Kidney (tissue), 14 donors: ENCODE measurements around the gene DOCK7. TPM values are rescaled to one million over a fixed set of nuclear protein-coding genes. Genes with fewer than 3 reads are reported as not detected.
"Not testable (repeated sequence)": the region's sequence is repeated elsewhere in the genome, so short reads cannot be mapped to it uniquely, and the experiment has no call there.

Experiments used
- DNase-seq, 5 donors: peaks; one replicate each; pipeline ENCODE4 v3.0.0-alpha.2; 2013 to 2020
- FAIRE-seq: peaks from 2 replicates; lab custom pipeline; 2012; peaks lifted over from hg19 to GRCh38; lab: Jason Lieb, UNC
- H3K27ac ChIP-seq, 2 donors: one replicate each; pipeline ENCODE4 v1.7.0; 2013; ENCODE audit warnings: low read depth in 2 of 2, low read length in 2 of 2, inconsistent platforms in 1 of 2
- H3K27me3 ChIP-seq: one replicate; pipeline ENCODE4 v1.7.1; 2013; ENCODE audit warnings: low read length, inconsistent platforms; ENCODE audit not compliant: control insufficient read depth, insufficient read depth
- H3K36me3 ChIP-seq, 3 donors: one replicate each; pipeline versions ENCODE4 v1.7.0 to v1.7.1; 2013; ENCODE audit warnings: low read length in 3 of 3, control low read depth in 1 of 3, inconsistent platforms in 1 of 3; ENCODE audit not compliant: insufficient read depth in 3 of 3, control insufficient read depth in 2 of 3
- H3K4me1 ChIP-seq, 3 donors: one replicate each; pipeline versions ENCODE4 v1.7.0 to v1.7.1; 2013; ENCODE audit warnings: low read length in 3 of 3, inconsistent platforms in 1 of 3, low read depth in 1 of 3; ENCODE audit not compliant: control insufficient read depth in 2 of 3, insufficient read depth in 2 of 3
- H3K4me3 ChIP-seq, 3 donors: one replicate each; pipeline versions ENCODE4 v1.7.0 to v1.8.1; 2013; ENCODE audit warnings: low read length in 3 of 3, control low read depth in 1 of 3, inconsistent platforms in 1 of 3
- H3K9ac ChIP-seq, 3 donors: one replicate each; pipeline versions ENCODE4 v1.7.0 to v1.7.1; 2013; ENCODE audit warnings: low read length in 3 of 3, control low read depth in 1 of 3, inconsistent platforms in 1 of 3
- H3K9me3 ChIP-seq, 3 donors: one replicate each; pipeline versions ENCODE4 v1.7.0 to v1.7.1; 2013; ENCODE audit warnings: low read length in 3 of 3, control low read depth in 1 of 3, inconsistent platforms in 1 of 3; ENCODE audit not compliant: control insufficient read depth in 2 of 3, insufficient read depth in 1 of 3
- intact Hi-C: fragments of 100-400 bp; cut with DNase I; formaldehyde crosslinking; loops from one replicate; pipeline ENCODE4 v1.11.1; 2022
- polyA plus RNA-seq: library from polyadenylated mRNA; stranded (reverse); fragments of 350-450 nt; fragmentation: Illumina TruSeq; extraction: RNeasy Lipid Tissue Mini Kit (QIAGEN cat#74804); gene quantifications from one replicate; pipeline ENCODE4 v1.2.3, GENCODE V29; 2014; ENCODE audit warnings: low read depth, low replicate concordance; ENCODE audit not compliant: insufficient read depth
- total RNA-seq: library from RNA; stranded (reverse); fragmentation: NEBNext Ultra II Directional; extraction: Animal tissue kit (Norgen Biotek cat#: 25700); gene quantifications from one replicate; pipeline ENCODE4 v1.2.1, GENCODE V29; 2021
- TF ChIP-seq, protein P1 (sequence below): IDR thresholded peaks from 3 replicates; pipeline ENCODE4 v1.5.1; 2012; ENCODE audit warnings: mild to moderate bottlenecking, moderate library complexity, borderline replicate concordance; ENCODE audit not compliant: insufficient read depth; ENCODE audit errors: extremely low read depth
- donor health status: control.
- donor health status: control.
- donor health status: control.
- donor health status: control.
- donor health status: control.
- donor health status: DM: yes; HTN: yes; CAD: no.
- donor health status: Normal renal cell carcinoma (clear cell type).

DOCK7 gene
- total and polyA plus RNA-seq, 2 donors from 2014 or later, result 11.0 to 34.0 TPM

DNA sequence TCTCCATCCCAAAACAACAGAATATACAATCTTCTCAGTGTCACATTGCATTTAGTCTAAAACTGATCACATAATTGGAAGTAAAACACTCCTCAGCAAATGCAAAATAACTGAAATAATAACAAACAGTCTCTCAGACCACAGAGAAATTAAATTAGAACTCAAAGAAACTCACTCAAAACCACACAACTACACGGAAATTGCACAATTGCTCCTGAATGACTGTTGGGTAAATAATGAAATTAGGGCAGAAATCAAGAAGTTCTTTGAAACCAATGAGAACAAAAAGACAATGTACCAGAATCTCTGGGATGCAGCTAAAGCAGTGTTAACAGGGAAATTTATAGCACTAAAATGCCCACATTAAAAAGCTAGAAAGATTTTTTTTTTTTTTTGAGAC lies 120.3 kb downstream of the DOCK7 start:
- H3K27me3 ChIP-seq, H3K9me3 ChIP-seq, H3K27ac ChIP-seq, H3K4me3 ChIP-seq, FAIRE-seq, intact Hi-C loops, DNase-seq, H3K9ac ChIP-seq, H3K36me3 ChIP-seq, H3K4me1 ChIP-seq: not testable (repeated sequence)

DNA sequence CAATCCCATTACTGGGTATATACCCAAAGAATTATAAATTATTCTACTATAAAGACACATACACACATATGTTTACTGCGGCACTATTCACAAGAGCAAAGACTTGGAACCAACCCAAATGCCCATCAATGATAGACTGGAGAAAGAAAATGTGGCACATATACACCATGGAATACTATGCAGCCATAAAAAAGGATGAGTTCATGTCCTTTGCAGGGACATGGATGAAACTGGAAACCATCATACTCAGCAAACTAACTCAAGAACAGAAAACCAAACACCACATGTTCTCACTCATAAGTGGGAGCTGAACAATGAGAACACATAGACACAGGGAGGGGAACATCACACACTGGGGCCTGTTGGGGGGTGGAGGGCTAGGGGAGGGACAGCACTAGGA lies 121.0 kb downstream of the DOCK7 start:
- H3K36me3 ChIP-seq, DNase-seq, H3K27ac ChIP-seq, FAIRE-seq, H3K9me3 ChIP-seq, intact Hi-C loops, H3K9ac ChIP-seq, H3K4me1 ChIP-seq, H3K27me3 ChIP-seq, H3K4me3 ChIP-seq: not testable (repeated sequence)

DNA sequence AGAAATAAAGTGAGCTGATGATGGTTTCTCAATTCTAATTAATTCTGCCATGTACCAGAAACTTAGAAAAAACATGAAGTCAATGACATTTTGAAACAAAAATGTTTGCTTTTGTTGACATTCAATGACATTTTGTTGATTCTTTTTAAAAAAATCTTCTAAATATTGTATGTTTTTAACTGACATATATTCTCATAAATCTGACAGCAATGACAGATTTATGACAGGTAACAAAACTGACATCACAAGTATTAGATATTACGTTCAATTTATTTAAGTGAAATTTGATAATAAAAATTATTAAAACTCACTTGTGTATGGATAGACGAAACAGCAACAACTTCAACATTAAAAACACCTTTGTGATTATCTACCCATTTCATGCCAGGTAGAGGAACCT lies 126.9 kb downstream of the DOCK7 start:
- Histone ChIP-seq H3K4me1 (no peaks in the 10 kb centered on the region), H3K27me3 (no peaks in the 10 kb centered on the region), H3K9ac (no peak overlapping the region), H3K27ac (no peak overlapping the region), H3K36me3 (no peaks in the 10 kb centered on the region), H3K9me3 (no peaks in the 10 kb centered on the region), H3K4me3 (no peak overlapping the region)
- TF ChIP-seq, protein P1, sequence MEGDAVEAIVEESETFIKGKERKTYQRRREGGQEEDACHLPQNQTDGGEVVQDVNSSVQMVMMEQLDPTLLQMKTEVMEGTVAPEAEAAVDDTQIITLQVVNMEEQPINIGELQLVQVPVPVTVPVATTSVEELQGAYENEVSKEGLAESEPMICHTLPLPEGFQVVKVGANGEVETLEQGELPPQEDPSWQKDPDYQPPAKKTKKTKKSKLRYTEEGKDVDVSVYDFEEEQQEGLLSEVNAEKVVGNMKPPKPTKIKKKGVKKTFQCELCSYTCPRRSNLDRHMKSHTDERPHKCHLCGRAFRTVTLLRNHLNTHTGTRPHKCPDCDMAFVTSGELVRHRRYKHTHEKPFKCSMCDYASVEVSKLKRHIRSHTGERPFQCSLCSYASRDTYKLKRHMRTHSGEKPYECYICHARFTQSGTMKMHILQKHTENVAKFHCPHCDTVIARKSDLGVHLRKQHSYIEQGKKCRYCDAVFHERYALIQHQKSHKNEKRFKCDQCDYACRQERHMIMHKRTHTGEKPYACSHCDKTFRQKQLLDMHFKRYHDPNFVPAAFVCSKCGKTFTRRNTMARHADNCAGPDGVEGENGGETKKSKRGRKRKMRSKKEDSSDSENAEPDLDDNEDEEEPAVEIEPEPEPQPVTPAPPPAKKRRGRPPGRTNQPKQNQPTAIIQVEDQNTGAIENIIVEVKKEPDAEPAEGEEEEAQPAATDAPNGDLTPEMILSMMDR, result no peak
- intact Hi-C loops, result no loop called here
- FAIRE-seq (peak; percentile 37), DNase-seq (no peak)

DNA sequence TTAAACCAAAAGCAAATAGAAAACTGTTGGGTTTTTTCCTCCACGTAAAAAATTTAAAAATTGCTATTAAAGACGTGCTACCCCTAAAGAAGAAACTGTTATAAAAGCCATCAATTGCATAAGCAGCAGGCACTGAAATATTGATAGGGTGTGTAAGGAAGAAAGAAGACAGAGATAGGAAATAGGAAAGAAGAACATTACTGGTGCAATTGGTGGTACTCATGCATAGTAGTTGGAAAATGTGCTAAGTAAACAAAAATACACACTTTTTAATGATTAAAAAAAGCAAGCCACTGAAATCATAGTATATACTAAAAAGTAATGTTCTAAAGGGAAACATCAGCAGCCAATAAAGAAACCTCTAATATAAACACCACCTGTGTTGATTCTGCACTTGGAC lies 143.6 kb downstream of the DOCK7 start:
- DNase-seq (no peak), FAIRE-seq (no peak)
- Histone ChIP-seq H3K27ac (no peak overlapping the region), H3K9me3 (no peaks in the 10 kb centered on the region), H3K4me1 (no peaks in the 10 kb centered on the region), H3K4me3 (no peak overlapping the region), H3K27me3 (no peaks in the 10 kb centered on the region), H3K36me3 (no peaks in the 10 kb centered on the region), H3K9ac (no peak overlapping the region)
- TF ChIP-seq, protein P1, result no peak
- intact Hi-C loops, result no loop called here

GRCh38 chr1:62541048-62541447 lies 147.1 kb downstream of the DOCK7 start:
- peaks cover 0 to 6% (median 6%) of the 10 kb centered on the region in 3 donors for H3K36me3 ChIP-seq
- FAIRE-seq (no peak), DNase-seq (no peak)
- no peak overlapping the region for H3K9ac ChIP-seq
- H3K4me3 ChIP-seq, result no peak overlapping the region
- no peaks in the 10 kb centered on the region for H3K27me3 ChIP-seq
- H3K27ac ChIP-seq, result no peak overlapping the region
- H3K4me1 ChIP-seq, result no peaks in the 10 kb centered on the region
- no peaks in the 10 kb centered on the region for H3K9me3 ChIP-seq
- TF ChIP-seq, protein P1, result no peak
- intact Hi-C loops, result no loop called here
